ENCODE data around the gene HACD2.
"Not testable (repeated sequence)": the region's sequence is repeated elsewhere in the genome, so short reads cannot be mapped to it uniquely, and the experiment has no call there.

HACD2 gene

GRCh38 chr3:123491966-123492587 is 92.8 kb downstream of the HACD2 start:
- no peak overlapping the region for H3K9ac ChIP-seq (ENCODE audit: low read depth, low read length, poor library complexity, severe bottlenecking)

DNA sequence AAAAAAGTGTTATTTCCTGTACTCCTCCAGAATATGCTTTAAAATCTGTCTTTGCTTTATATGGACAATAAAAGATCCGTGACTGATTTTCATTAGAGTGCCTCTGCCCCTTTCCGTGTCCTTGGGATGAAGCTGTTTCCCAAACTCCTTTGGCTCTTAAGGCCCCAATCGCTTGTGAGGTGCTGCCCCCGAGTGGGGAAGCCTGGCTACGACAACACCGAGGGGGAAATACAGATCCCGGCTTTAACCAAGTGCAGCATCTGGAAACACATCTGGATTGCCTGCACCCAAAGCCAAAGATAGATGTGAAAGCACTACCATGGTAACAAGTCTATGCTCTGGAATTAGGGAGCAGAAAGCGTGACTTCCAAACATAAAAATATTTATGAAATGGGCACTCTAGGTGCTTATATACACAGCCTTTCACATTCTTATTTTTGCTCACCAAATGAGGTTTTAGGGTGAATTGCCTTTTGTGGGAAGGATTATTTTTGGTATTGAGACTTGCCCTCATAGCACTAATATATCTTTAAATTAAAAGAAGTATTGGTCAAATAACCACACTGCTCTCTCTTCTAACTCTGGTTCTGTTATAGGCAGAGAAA is 95.4 kb downstream of the HACD2 start:
- TF ChIP-seq CTCF (conservative IDR thresholded peaks at IDR 0.05; ENCODE audit: low read length) (peak; percentile 98), EZH2phosphoT487 (IDR thresholded peaks at IDR 0.05; ENCODE audit: borderline replicate concordance) (no peak)
- no peaks in the 10 kb centered on the region for H3K27me3 ChIP-seq (ENCODE audit: insufficient read depth, low read length, poor library complexity, severe bottlenecking)
- no peak overlapping the region for H3K4me2 ChIP-seq (ENCODE audit: low read depth, low read length, poor library complexity, severe bottlenecking)
- no peaks in the 10 kb centered on the region for H3K4me1 ChIP-seq (ENCODE audit: insufficient read depth, low read length, poor library complexity, severe bottlenecking)
- no peaks in the 10 kb centered on the region for H3K9me2 ChIP-seq (replicated peaks; ENCODE audit: low read depth, low read length)
- H3F3A ChIP-seq (ENCODE audit: low read depth): no peaks in the 10 kb centered on the region
- H3K9me3 ChIP-seq (ENCODE audit: insufficient read depth, low read depth, low read length): no peaks in the 10 kb centered on the region
- no peak overlapping the region for H3K9ac ChIP-seq (ENCODE audit: low read depth, low read length, poor library complexity, severe bottlenecking)
- no peak overlapping the region for H2AFZ ChIP-seq (ENCODE audit: low read length)
- H3K79me2 ChIP-seq (ENCODE audit: insufficient read depth, low read length): no peaks in the 10 kb centered on the region
- no peak overlapping the region for H3K4me3 ChIP-seq (ENCODE audit: low read length, poor library complexity, severe bottlenecking)
- H3K36me3 ChIP-seq (ENCODE audit: insufficient read depth, low read length): no peaks in the 10 kb centered on the region; the same call in 1 of the 2 replicates
- no peaks in the 10 kb centered on the region for H4K20me1 ChIP-seq (ENCODE audit: insufficient read depth, low read length, poor library complexity, severe bottlenecking)

More at GRCh38 chr3:123491966-123492587, 92.8 kb downstream of the HACD2 start:
- Histone ChIP-seq H3F3A (ENCODE audit: low read depth) (no peaks in the 10 kb centered on the region), H3K79me2 (ENCODE audit: insufficient read depth, low read length) (no peaks in the 10 kb centered on the region), H2AFZ (ENCODE audit: low read length) (no peak overlapping the region), H3K27me3 (ENCODE audit: insufficient read depth, low read length, poor library complexity, severe bottlenecking) (no peaks in the 10 kb centered on the region), H3K4me3 (ENCODE audit: low read length, poor library complexity, severe bottlenecking) (no peak overlapping the region), H3K36me3 (ENCODE audit: insufficient read depth, low read length) (peaks cover 4% of the 10 kb centered on the region; the same call in 1 of the 2 replicates), H3K9me2 (replicated peaks; ENCODE audit: low read depth, low read length) (no peaks in the 10 kb centered on the region), H3K9me3 (ENCODE audit: insufficient read depth, low read depth, low read length) (no peaks in the 10 kb centered on the region), H3K4me1 (ENCODE audit: insufficient read depth, low read length, poor library complexity, severe bottlenecking) (no peaks in the 10 kb centered on the region), H3K4me2 (ENCODE audit: low read depth, low read length, poor library complexity, severe bottlenecking) (no peak overlapping the region), H4K20me1 (ENCODE audit: insufficient read depth, low read length, poor library complexity, severe bottlenecking) (no peaks in the 10 kb centered on the region)
- TF ChIP-seq CTCF (conservative IDR thresholded peaks at IDR 0.05; ENCODE audit: low read length) (no peak), EZH2phosphoT487 (IDR thresholded peaks at IDR 0.05; ENCODE audit: borderline replicate concordance) (no peak)

- no peaks in the 10 kb centered on the region for H3K9me2 ChIP-seq (replicated peaks; ENCODE audit: low read depth, low read length)
- no peaks in the 10 kb centered on the region for H3K27me3 ChIP-seq (ENCODE audit: insufficient read depth, low read length, poor library complexity, severe bottlenecking)
- H3K79me2 ChIP-seq (ENCODE audit: insufficient read depth, low read length): no peaks in the 10 kb centered on the region
- H2AFZ ChIP-seq (ENCODE audit: low read length): no peak overlapping the region
- no peak overlapping the region for H3K9ac ChIP-seq (ENCODE audit: low read depth, low read length, poor library complexity, severe bottlenecking)
- H3K36me3 ChIP-seq (ENCODE audit: insufficient read depth, low read length): no peaks in the 10 kb centered on the region; the same call in 1 of the 2 replicates
- H4K20me1 ChIP-seq (ENCODE audit: insufficient read depth, low read length, poor library complexity, severe bottlenecking): no peaks in the 10 kb centered on the region
- H3F3A ChIP-seq (ENCODE audit: low read depth): no peaks in the 10 kb centered on the region
- TF ChIP-seq CTCF (conservative IDR thresholded peaks at IDR 0.05; ENCODE audit: low read length) (no peak), EZH2phosphoT487 (IDR thresholded peaks at IDR 0.05; ENCODE audit: borderline replicate concordance) (no peak)
- H3K4me2 ChIP-seq (ENCODE audit: low read depth, low read length, poor library complexity, severe bottlenecking): no peak overlapping the region
- no peak overlapping the region for H3K4me3 ChIP-seq (ENCODE audit: low read length, poor library complexity, severe bottlenecking)
- H3K4me1 ChIP-seq (ENCODE audit: insufficient read depth, low read length, poor library complexity, severe bottlenecking): no peaks in the 10 kb centered on the region
- no peaks in the 10 kb centered on the region for H3K9me3 ChIP-seq (ENCODE audit: insufficient read depth, low read depth, low read length)
Measured at GRCh38 chr3:123488645-123489347, 96.1 kb downstream of the HACD2 start.

GRCh38 chr3:123487063-123487462 is 97.8 kb downstream of the HACD2 start:
- H3K4me1 ChIP-seq (ENCODE audit: insufficient read depth, low read length, poor library complexity, severe bottlenecking); H3K27me3 ChIP-seq (ENCODE audit: insufficient read depth, low read length, poor library complexity, severe bottlenecking); H3K36me3 ChIP-seq (ENCODE audit: insufficient read depth, low read length); H3K9me2 ChIP-seq (replicated peaks; ENCODE audit: low read depth, low read length); H3K4me3 ChIP-seq (ENCODE audit: low read length, poor library complexity, severe bottlenecking); H3F3A ChIP-seq (ENCODE audit: low read depth); H4K20me1 ChIP-seq (ENCODE audit: insufficient read depth, low read length, poor library complexity, severe bottlenecking); H3K79me2 ChIP-seq (ENCODE audit: insufficient read depth, low read length); H3K9ac ChIP-seq (ENCODE audit: low read depth, low read length, poor library complexity, severe bottlenecking); H3K4me2 ChIP-seq (ENCODE audit: low read depth, low read length, poor library complexity, severe bottlenecking); H3K9me3 ChIP-seq (ENCODE audit: insufficient read depth, low read depth, low read length); H2AFZ ChIP-seq (ENCODE audit: low read length): not testable (repeated sequence)
